NT2/D1 (cell line): ENCODE measurements around the gene YEATS4.

Source experiments
- DNase-seq: peaks from one replicate; pipeline ENCODE4 v3.0.0-alpha.2; 2011; ENCODE audit warnings: low read depth, low spot score
- H3K27me3 ChIP-seq: 2 replicates; pipeline ENCODE4 v1.6.0; 2011; ENCODE audit warnings: mild to moderate bottlenecking; ENCODE audit not compliant: insufficient read length, insufficient read depth
- H3K36me3 ChIP-seq: 2 replicates; pipeline ENCODE4 v1.6.1; 2011; ENCODE audit warnings: mild to moderate bottlenecking, low read length, mixed read lengths; ENCODE audit not compliant: insufficient read depth, insufficient read length
- H3K4me1 ChIP-seq: 2 replicates; pipeline ENCODE4 v1.5.1; 2011; ENCODE audit not compliant: insufficient read depth, insufficient read length
- H3K4me3 ChIP-seq: 2 replicates; pipeline ENCODE4 v1.5.1; 2011; ENCODE audit warnings: low read depth; ENCODE audit not compliant: insufficient read length
- H3K9ac ChIP-seq: 2 replicates; pipeline ENCODE4 v1.6.0; 2011; ENCODE audit warnings: low read depth; ENCODE audit not compliant: insufficient read length
- H3K9me3 ChIP-seq: 2 replicates; pipeline ENCODE4 v1.5.1; 2011; ENCODE audit warnings: mild to moderate bottlenecking, low read length; ENCODE audit not compliant: insufficient read depth
- SUZ12 ChIP-seq: IDR thresholded peaks from 2 replicates; pipeline ENCODE4 v1.6.1; 2011; ENCODE audit not compliant: insufficient read length, insufficient read depth; ENCODE audit errors: extremely low read depth
- YY1 ChIP-seq: IDR thresholded peaks from 2 replicates; pipeline ENCODE4 v1.6.1; 2011; ENCODE audit not compliant: insufficient read length, insufficient read depth
- ZNF274 ChIP-seq: IDR thresholded peaks from 2 replicates; pipeline ENCODE4 v1.6.1; 2011; ENCODE audit warnings: mild to moderate bottlenecking, low read depth, low read length

The YEATS4 gene

GRCh38 chr12:69383074-69383473 lies 23.5 kb downstream of the YEATS4 start:
- H3K4me1 ChIP-seq = no peaks in the 10 kb centered on the region
- H3K9ac ChIP-seq = no peak overlapping the region
- no peak for DNase-seq
- no peaks in the 10 kb centered on the region for H3K27me3 ChIP-seq
- TF ChIP-seq ZNF274 (no peak), YY1 (no peak), SUZ12 (no peak)
- H3K4me3 ChIP-seq = no peak overlapping the region
- H3K9me3 ChIP-seq = no peaks in the 10 kb centered on the region
- H3K36me3 ChIP-seq = peaks cover 42% of the 10 kb centered on the region

- Histone ChIP-seq H3K27me3 (no peaks in the 10 kb centered on the region), H3K4me3 (no peak overlapping the region), H3K9me3 (no peaks in the 10 kb centered on the region), H3K9ac (no peak overlapping the region), H3K36me3 (peaks cover 32% of the 10 kb centered on the region), H3K4me1 (no peaks in the 10 kb centered on the region)
- TF ChIP-seq ZNF274 (no peak), SUZ12 (no peak), YY1 (no peak)
- DNase-seq = no peak
Observed at GRCh38 chr12:69385038-69385437, 25.5 kb downstream of the YEATS4 start.

- H3K9me3 ChIP-seq = no peaks in the 10 kb centered on the region
- no peaks in the 10 kb centered on the region for H3K27me3 ChIP-seq
- DNase-seq = no peak
- H3K4me1 ChIP-seq = no peaks in the 10 kb centered on the region
- H3K9ac ChIP-seq = no peak overlapping the region
- TF ChIP-seq YY1 (no peak), SUZ12 (no peak), ZNF274 (no peak)
- H3K4me3 ChIP-seq = no peak overlapping the region
- peaks cover 36% of the 10 kb centered on the region for H3K36me3 ChIP-seq
Observed at GRCh38 chr12:69386921-69387320, 27.4 kb downstream of the YEATS4 start.

GRCh38 chr12:69388371-69388770 lies 28.8 kb downstream of the YEATS4 start:
- peaks cover 34% of the 10 kb centered on the region for H3K36me3 ChIP-seq
- no peaks in the 10 kb centered on the region for H3K27me3 ChIP-seq
- no peaks in the 10 kb centered on the region for H3K4me1 ChIP-seq
- no peaks in the 10 kb centered on the region for H3K9me3 ChIP-seq
- H3K9ac ChIP-seq = no peak overlapping the region
- no peak overlapping the region for H3K4me3 ChIP-seq
- TF ChIP-seq SUZ12 (no peak), ZNF274 (no peak), YY1 (no peak)
- no peak for DNase-seq

- Histone ChIP-seq H3K9me3 (no peaks in the 10 kb centered on the region), H3K4me3 (no peak overlapping the region), H3K36me3 (peaks cover 28% of the 10 kb centered on the region), H3K27me3 (no peaks in the 10 kb centered on the region), H3K4me1 (no peaks in the 10 kb centered on the region), H3K9ac (no peak overlapping the region)
- no peak for DNase-seq
- no peak for TF ChIP-seq YY1
- TF ChIP-seq SUZ12 = no peak
- no peak for TF ChIP-seq ZNF274
Observed at GRCh38 chr12:69389831-69390230, 30.3 kb downstream of the YEATS4 start.

- TF ChIP-seq ZNF274 (no peak), YY1 (no peak), SUZ12 (no peak)
- H3K4me3 ChIP-seq = no peak overlapping the region
- peaks cover 22% of the 10 kb centered on the region for H3K36me3 ChIP-seq
- H3K4me1 ChIP-seq = no peaks in the 10 kb centered on the region
- no peak overlapping the region for H3K9ac ChIP-seq
- peaks cover 9% of the 10 kb centered on the region for H3K9me3 ChIP-seq
- H3K27me3 ChIP-seq = no peaks in the 10 kb centered on the region
- DNase-seq = no peak
Observed at GRCh38 chr12:69392179-69392928, 32.8 kb downstream of the YEATS4 start.

GRCh38 chr12:69396041-69396440 lies 36.5 kb downstream of the YEATS4 start:
- Histone ChIP-seq H3K9me3 (peaks cover 9% of the 10 kb centered on the region), H3K36me3 (peaks cover 13% of the 10 kb centered on the region), H3K4me3 (no peak overlapping the region), H3K27me3 (no peaks in the 10 kb centered on the region), H3K4me1 (no peaks in the 10 kb centered on the region), H3K9ac (no peak overlapping the region)
- DNase-seq = no peak
- no peak for TF ChIP-seq ZNF274

- Histone ChIP-seq H3K4me1 (no peaks in the 10 kb centered on the region), H3K4me3 (no peak overlapping the region), H3K9me3 (peaks cover 9% of the 10 kb centered on the region), H3K9ac (no peak overlapping the region), H3K36me3 (peaks cover 7% of the 10 kb centered on the region), H3K27me3 (no peaks in the 10 kb centered on the region)
- no peak for DNase-seq
- TF ChIP-seq ZNF274 (no peak), YY1 (no peak), SUZ12 (no peak)
Observed at GRCh38 chr12:69396963-69397362, 37.4 kb downstream of the YEATS4 start.
